MV-4-11 (cell line): ENCODE data around the gene SLC13A3.

Source experiments
- DNase-seq: peaks from one replicate; lab custom pipeline; 2025; lab: John Stamatoyannopoulos, UW

SLC13A3 gene

GRCh38 chr20:46575937-46576461 lies 75.3 kb downstream of the SLC13A3 start:
- peak; percentile 78 for DNase-seq

- DNase-seq: no peak
Observed at GRCh38 chr20:46575394-46575793, 75.9 kb downstream of the SLC13A3 start.

- DNase-seq: no peak
Observed at GRCh38 chr20:46573788-46574584, 77.3 kb downstream of the SLC13A3 start.

- DNase-seq: no peak
Observed at GRCh38 chr20:46573234-46573633, 78.0 kb downstream of the SLC13A3 start.

- no peak for DNase-seq
Observed at GRCh38 chr20:46572790-46573189, 78.5 kb downstream of the SLC13A3 start.

- no peak for DNase-seq
Observed at GRCh38 chr20:46572153-46572552, 79.1 kb downstream of the SLC13A3 start.

- no peak for DNase-seq
Observed at GRCh38 chr20:46571418-46571817, 79.8 kb downstream of the SLC13A3 start.

- DNase-seq: no peak
Observed at GRCh38 chr20:46570956-46571355, 80.3 kb downstream of the SLC13A3 start.

GRCh38 chr20:46569961-46570360 lies 81.3 kb downstream of the SLC13A3 start:
- DNase-seq: no peak

GRCh38 chr20:46568570-46569129 lies 82.6 kb downstream of the SLC13A3 start:
- no peak for DNase-seq

GRCh38 chr20:46566125-46566524 lies 85.1 kb downstream of the SLC13A3 start:
- no peak for DNase-seq

- DNase-seq: no peak
Observed at GRCh38 chr20:46564241-46564957, 86.9 kb downstream of the SLC13A3 start.

- DNase-seq: no peak
Observed at GRCh38 chr20:46563860-46564221, 87.4 kb downstream of the SLC13A3 start.

- DNase-seq: no peak
Observed at GRCh38 chr20:46563170-46563859, 87.9 kb downstream of the SLC13A3 start.

GRCh38 chr20:46562373-46563169 lies 88.7 kb downstream of the SLC13A3 start:
- DNase-seq: peak; percentile 76

- DNase-seq: no peak
Observed at GRCh38 chr20:46562009-46562372, 89.3 kb downstream of the SLC13A3 start.

- peak; percentile 44 for DNase-seq
Observed at GRCh38 chr20:46559685-46560440, 91.4 kb downstream of the SLC13A3 start.

- DNase-seq: peak; percentile 31
Observed at GRCh38 chr20:46559001-46559400, 92.3 kb downstream of the SLC13A3 start.

- peak; percentile 22 for DNase-seq
Observed at GRCh38 chr20:46558511-46558959, 92.7 kb downstream of the SLC13A3 start.

- DNase-seq: peak; percentile 18
Observed at GRCh38 chr20:46557231-46557956, 93.9 kb downstream of the SLC13A3 start.
